GM23338 (cell line): ENCODE results near the gene SERPINB12. TPM values are rescaled to one million over a fixed set of nuclear protein-coding genes. Genes with fewer than 3 reads are reported as not detected.

Experiments used
- ATAC-seq: fragments of 200-7000 bp; cut with Tn5 transposase; 3 replicates; pipeline ENCODE4 v1.9.1; 2020
- DNase-seq: peaks from one replicate; pipeline ENCODE4 v3.0.0-alpha.2; 2015; ENCODE audit warnings: low spot score
- H2AFZ ChIP-seq: fragments of 200-600 bp; sonication (generic); 2 replicates; pipeline ENCODE4 v1.8.0; 2016; ENCODE audit warnings: antibody characterized with exemption, mild to moderate bottlenecking, moderate library complexity
- H3F3A ChIP-seq: fragments of 200-600 bp; sonication (generic); replicated peaks from 2 replicates; pipeline ENCODE4 v1.8.0; 2017; ENCODE audit warnings: antibody characterized with exemption, mixed run types, low read depth
- H3K27ac ChIP-seq: fragments of 200-600 bp; sonication (generic); 2 replicates; pipeline ENCODE4 v1.6.1; 2016; ENCODE audit warnings: low read depth
- H3K27me3 ChIP-seq: fragments of 200-600 bp; sonication (generic); 2 replicates; pipeline ENCODE4 v1.8.0; 2016; ENCODE audit warnings: mild to moderate bottlenecking, mixed run types, moderate library complexity; ENCODE audit not compliant: insufficient read depth
- H3K36me3 ChIP-seq: fragments of 200-600 bp; sonication (generic); 2 replicates; pipeline ENCODE4 v1.8.0; 2016; ENCODE audit warnings: mild to moderate bottlenecking; ENCODE audit not compliant: insufficient read depth
- H3K4me1 ChIP-seq: fragments of 200-600 bp; sonication (generic); 2 replicates; pipeline ENCODE4 v1.8.0; 2016; ENCODE audit warnings: mild to moderate bottlenecking, moderate library complexity; ENCODE audit not compliant: insufficient read depth
- H3K4me2 ChIP-seq: fragments of 200-600 bp; sonication (generic); 2 replicates; pipeline ENCODE4 v1.7.1; 2017; ENCODE audit warnings: mixed run types
- H3K4me3 ChIP-seq: fragments of 200-600 bp; sonication (generic); 2 replicates; pipeline ENCODE4 v1.6.1; 2016; ENCODE audit warnings: mixed run types
- H3K79me2 ChIP-seq: fragments of 200-600 bp; sonication (generic); replicated peaks from 2 replicates; pipeline ENCODE4 v1.8.0; 2017; ENCODE audit warnings: mild to moderate bottlenecking; ENCODE audit not compliant: insufficient read depth
- H3K9me2 ChIP-seq: fragments of 200-600 bp; sonication (generic); 2 replicates; pipeline ENCODE4 v1.8.0; 2017; ENCODE audit not compliant: insufficient read depth
- H4K20me1 ChIP-seq: fragments of 200-600 bp; sonication (generic); replicated peaks from 2 replicates; pipeline ENCODE4 v1.8.0; 2017; ENCODE audit warnings: mild to moderate bottlenecking; ENCODE audit not compliant: insufficient read depth
- H3K27ac Mint-ChIP-seq: 2 replicates; pipeline ENCODE4 v1.8.0; 2020; ENCODE audit warnings: inconsistent platforms, mild to moderate bottlenecking, moderate library complexity, mixed read lengths
- H3K27me3 Mint-ChIP-seq: 3 replicates; pipeline ENCODE4 v1.8.0; 2022; ENCODE audit warnings: low read depth, mild to moderate bottlenecking, moderate library complexity, mixed read lengths, inconsistent platforms; ENCODE audit not compliant: insufficient read depth, poor library complexity
- H3K36me3 Mint-ChIP-seq: 3 replicates; pipeline ENCODE4 v1.8.0; 2021; ENCODE audit warnings: low read depth, mild to moderate bottlenecking, inconsistent platforms, moderate library complexity, mixed read lengths
- H3K4me1 Mint-ChIP-seq: 3 replicates; pipeline ENCODE4 v1.8.0; 2020; ENCODE audit warnings: mild to moderate bottlenecking, inconsistent platforms, mixed read lengths
- H3K4me3 Mint-ChIP-seq: 3 replicates; pipeline ENCODE4 v1.8.0; 2021; ENCODE audit warnings: moderate library complexity, mild to moderate bottlenecking, inconsistent platforms, mixed read lengths
- H3K9me3 Mint-ChIP-seq: 3 replicates; pipeline ENCODE4 v1.8.0; 2020; ENCODE audit warnings: moderate library complexity, mild to moderate bottlenecking, inconsistent platforms, mixed read lengths
- CREB1 ChIP-seq: fragments of 250-450 bp; sonication (Bioruptor Pico); IDR thresholded peaks from 2 replicates; pipeline ENCODE4 v1.5.0; 2020; ENCODE audit warnings: low read depth, mild to moderate bottlenecking, moderate library complexity
- CTCF ChIP-seq, 2 experiments: fragments of 200-600 bp in 1 of 2; sonication (generic) in 1 of 2; conservative IDR thresholded peaks; 2 replicates each; pipeline versions ENCODE4 v1.5.1 to v1.6.1; 2016 to 2017; ENCODE audit warnings: antibody characterized with exemption in 2 of 2, low read depth in 2 of 2, mild to moderate bottlenecking in 2 of 2, moderate library complexity in 1 of 2
- ETS1 ChIP-seq: IDR thresholded peaks from 2 replicates; pipeline ENCODE4 v1.6.1; 2016; ENCODE audit warnings: antibody characterized with exemption
- EZH2 ChIP-seq: fragments of 200-600 bp; sonication (generic); IDR thresholded peaks from one replicate; pipeline ENCODE4 v1.8.0; 2017; ENCODE audit warnings: antibody characterized with exemption, mild to moderate bottlenecking, low read depth; ENCODE audit not compliant: unreplicated experiment
- JUNB ChIP-seq: IDR thresholded peaks from one replicate; pipeline ENCODE4 v1.6.1; 2016; ENCODE audit warnings: antibody characterized with exemption; ENCODE audit not compliant: unreplicated experiment
- NANOG ChIP-seq: IDR thresholded peaks from 2 replicates; pipeline ENCODE4 v1.6.1; 2016; ENCODE audit warnings: antibody characterized with exemption, borderline replicate concordance
- REST ChIP-seq: IDR thresholded peaks from one replicate; pipeline ENCODE4 v1.6.1; 2018; ENCODE audit warnings: antibody characterized with exemption; ENCODE audit not compliant: unreplicated experiment
- STAT1 ChIP-seq: IDR thresholded peaks from one replicate; pipeline ENCODE4 v1.6.1; 2016; ENCODE audit warnings: antibody characterized with exemption; ENCODE audit not compliant: unreplicated experiment
- ZNF114 ChIP-seq: fragments of 250-450 bp; sonication (Bioruptor Pico); IDR thresholded peaks from 2 replicates; pipeline ENCODE4 v1.5.0; 2020; ENCODE audit warnings: mild to moderate bottlenecking, moderate library complexity
- ZNF331 ChIP-seq: fragments of 250-450 bp; sonication (Bioruptor Pico); IDR thresholded peaks from 2 replicates; pipeline ENCODE4 v1.5.0; 2020; ENCODE audit warnings: low read depth, mild to moderate bottlenecking, moderate library complexity
- long read RNA-seq: library from polyadenylated mRNA; unstranded; transcript quantifications from one replicate; pipeline ENCODE4 v2.0.0, GENCODE V29; 2020; ENCODE audit not compliant: unreplicated experiment
- polyA plus RNA-seq: library from polyadenylated mRNA; unstranded; fragments of >200 nt; fragmentation: Nextera tagmentation; extraction: Ambion mirVana; gene quantifications from 2 replicates; pipeline ENCODE4 v1.2.1, GENCODE V29; 2016
- total RNA-seq: library from RNA; depleted of rRNA; stranded (reverse); fragments of >200 nt; shearing (Covaris generic); gene quantifications from 2 replicates; pipeline ENCODE4 v1.2.3, GENCODE V29; 2014; rRNA removed

SERPINB12 gene
- total RNA-seq (not detected in 2 replicates), polyA plus RNA-seq (not detected in 2 replicates)
- long read RNA-seq, result 0 reads

- no peaks in the 10 kb centered on the region for H3K4me1 ChIP-seq
- no peak within 1 kb of the TSS for H3K4me2 ChIP-seq
- H3K4me3 ChIP-seq, result no peak within 1 kb of the TSS
- H3K36me3 ChIP-seq, result no peaks in the 10 kb centered on the region
- H3K27ac Mint-ChIP-seq, result no peak within 1 kb of the TSS
- H3K4me3 Mint-ChIP-seq, result no peak within 1 kb of the TSS
- no peaks in the 10 kb centered on the region for H3F3A ChIP-seq
- H4K20me1 ChIP-seq, result no peaks in the 10 kb centered on the region
- TF ChIP-seq REST (no peak), EZH2 (no peak), NANOG (no peak), ZNF331 (no peak), CREB1 (CRISPR knock-in tag) (no peak), ETS1 (no peak), CTCF (conservative IDR thresholded peaks at IDR 0.05; ENCODE audit: low read depth in 2 of 2) (no peak), STAT1 (no peak)
- no peak within 1 kb of the TSS for H3K27ac ChIP-seq
- peaks cover 13% of the 10 kb centered on the region for H3K4me1 Mint-ChIP-seq
- H2AFZ ChIP-seq, result no peak within 1 kb of the TSS
- no peaks in the 10 kb centered on the region for H3K9me3 Mint-ChIP-seq
- H3K27me3 Mint-ChIP-seq, result peaks cover 2% of the 10 kb centered on the region
- H3K27me3 ChIP-seq, result no peaks in the 10 kb centered on the region
- peaks cover 6% of the 10 kb centered on the region; the same call in 1 of the 2 replicates for H3K9me2 ChIP-seq
- H3K36me3 Mint-ChIP-seq, result no peaks in the 10 kb centered on the region
- ATAC-seq (no peak), DNase-seq (no peak)
- H3K79me2 ChIP-seq, result no peaks in the 10 kb centered on the region
Measured at GRCh38 chr18:63542069-63542468, at the start of gene SERPINB12. TSS of gene SERPINB12 (plus strand) at chr18:63542369. CDS start at chr18:63556160, 13,791 bp downstream.

GRCh38 chr18:63492851-63493250 is 49.3 kb upstream of the SERPINB12 start:
- Mint-ChIP-seq H3K4me1 (0 out of 3 replicates have a peak, but pooled peaks cover 2% of the 10 kb centered on the region), H3K27ac (no peak overlapping the region), H3K4me3 (no peak overlapping the region), H3K36me3 (0 out of 3 replicates have a peak, but pooled peaks cover 2% of the 10 kb centered on the region), H3K9me3 (no peaks in the 10 kb centered on the region), H3K27me3 (no peaks in the 10 kb centered on the region)
- Histone ChIP-seq H3K36me3 (no peaks in the 10 kb centered on the region), H2AFZ (no peak overlapping the region), H3K4me1 (no peaks in the 10 kb centered on the region), H3K4me2 (no peak overlapping the region), H3K27me3 (no peaks in the 10 kb centered on the region), H3F3A (no peaks in the 10 kb centered on the region), H3K79me2 (no peaks in the 10 kb centered on the region), H3K4me3 (no peak overlapping the region), H4K20me1 (no peaks in the 10 kb centered on the region), H3K27ac (no peak overlapping the region), H3K9me2 (no peaks in the 10 kb centered on the region)
- ATAC-seq (no peak), DNase-seq (no peak)
- no peak for TF ChIP-seq ZNF114 (CRISPR knock-in tag)
- no peak for TF ChIP-seq ZNF331
- TF ChIP-seq JUNB, result no peak
- no peak for TF ChIP-seq CTCF (conservative IDR thresholded peaks at IDR 0.05; ENCODE audit: low read depth in 2 of 2)
